Cardiac muscle cell (in vitro differentiated cells and primary cell): Measurements from ENCODE around the gene RXFP4. TPM values are rescaled to one million over a fixed set of nuclear protein-coding genes. Genes with fewer than 3 reads are reported as not detected.

Experiments
- DNase-seq, 2 donors: peaks; one replicate each; pipeline versions ENCODE4 v3.0.0 to v3.0.0-alpha.2; 2010 to 2017; ENCODE audit warnings: low read depth in 1 of 2, low spot score in 1 of 2
- H3K27ac ChIP-seq: fragments of 200-600 bp; sonication (generic); 2 replicates; pipeline ENCODE4 v1.5.1; 2016
- H3K27me3 ChIP-seq: fragments of 200-600 bp; sonication (generic); 2 replicates; pipeline ENCODE4 v1.6.0; 2016; ENCODE audit warnings: control low read depth
- H3K36me3 ChIP-seq: fragments of 200-600 bp; sonication (generic); 2 replicates; pipeline ENCODE4 v1.5.1; 2016; ENCODE audit warnings: control low read depth
- H3K4me1 ChIP-seq: fragments of 200-600 bp; sonication (generic); 2 replicates; pipeline ENCODE4 v1.8.1; 2017; ENCODE audit warnings: low read depth, mild to moderate bottlenecking, mixed run types
- H3K4me3 ChIP-seq: fragments of 200-600 bp; sonication (generic); 2 replicates; pipeline ENCODE4 v1.5.1; 2016; ENCODE audit warnings: mild to moderate bottlenecking
- H3K9me3 ChIP-seq: fragments of 200-600 bp; sonication (generic); 2 replicates; pipeline ENCODE4 v1.5.1; 2017; ENCODE audit warnings: low read depth, mild to moderate bottlenecking, control low read depth
- CTCF ChIP-seq: IDR thresholded peaks from 2 replicates; pipeline ENCODE4 v1.5.1; 2012; ENCODE audit warnings: low read depth, mild to moderate bottlenecking, low read length
- polyA plus RNA-seq: library from polyadenylated mRNA; unstranded; fragments of >200 nt; fragmentation: Nextera tagmentation; extraction: Ambion mirVana; gene quantifications from 2 replicates; pipeline ENCODE4 v1.2.1, GENCODE V29; 2016
- total RNA-seq: library from RNA; depleted of rRNA; stranded (reverse); fragments of >200 nt; gene quantifications from 2 replicates; pipeline ENCODE4 v1.2.3, GENCODE V29; 2016

RXFP4 gene
- total and polyA plus RNA-seq, 2 experiments from 2014 or later, result 0.33 TPM; not detected in 1

GRCh38 chr1:155952505-155952890, 11.1 kb downstream of the RXFP4 start:
- no peak overlapping the region for H3K4me3 ChIP-seq
- H3K9me3 ChIP-seq, result no peaks in the 10 kb centered on the region
- TF ChIP-seq CTCF, result no peak
- H3K4me1 ChIP-seq, result no peaks in the 10 kb centered on the region
- no peaks in the 10 kb centered on the region for H3K27me3 ChIP-seq
- H3K36me3 ChIP-seq, result peaks cover 83% of the 10 kb centered on the region
- no peak for DNase-seq
- H3K27ac ChIP-seq, result no peak overlapping the region

DNA sequence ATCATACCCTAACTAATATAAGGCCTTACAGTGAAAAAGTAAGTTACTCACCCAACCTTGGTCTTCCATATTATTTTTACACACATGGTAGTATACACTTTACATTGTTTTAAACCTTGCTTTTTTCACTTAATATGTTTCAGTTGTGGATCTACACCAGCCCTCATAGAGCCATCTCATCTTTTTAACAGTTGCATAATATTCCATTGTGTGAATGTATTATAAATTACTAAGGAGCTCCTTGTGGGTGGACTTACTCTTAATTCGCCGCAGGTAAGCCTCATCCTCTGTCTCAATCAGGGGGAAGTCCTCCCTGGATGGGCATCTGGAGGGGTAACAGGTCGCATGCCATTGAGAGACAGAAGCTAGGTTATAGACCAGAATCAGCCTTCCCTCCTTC, 13.2 kb downstream of the RXFP4 start:
- Histone ChIP-seq H3K4me3 (no peak overlapping the region), H3K27me3 (no peaks in the 10 kb centered on the region), H3K27ac (no peak overlapping the region), H3K4me1 (no peaks in the 10 kb centered on the region), H3K9me3 (no peaks in the 10 kb centered on the region), H3K36me3 (peaks cover 82% of the 10 kb centered on the region)
- no peak for DNase-seq
- no peak for TF ChIP-seq CTCF

- H3K36me3 ChIP-seq, result peaks cover 75% of the 10 kb centered on the region
- no peak for TF ChIP-seq CTCF
- DNase-seq, result no peak
Observed at GRCh38 chr1:155957411-155957915, 16.0 kb downstream of the RXFP4 start.

GRCh38 chr1:155960081-155960745, 18.8 kb downstream of the RXFP4 start:
- H3K9me3 ChIP-seq, result no peaks in the 10 kb centered on the region
- no peak for TF ChIP-seq CTCF
- H3K27ac ChIP-seq, result peak overlapping the region; percentile 81
- DNase-seq, result no peak
- no peak overlapping the region for H3K4me3 ChIP-seq
- H3K36me3 ChIP-seq, result peaks cover 70% of the 10 kb centered on the region
- H3K27me3 ChIP-seq, result no peaks in the 10 kb centered on the region
- peaks cover 6% of the 10 kb centered on the region for H3K4me1 ChIP-seq

More at GRCh38 chr1:155957411-155957915, 16.0 kb downstream of the RXFP4 start:
- Histone ChIP-seq H3K9me3 (no peaks in the 10 kb centered on the region), H3K27me3 (no peaks in the 10 kb centered on the region), H3K4me1 (peaks cover 6% of the 10 kb centered on the region), H3K27ac (peak overlapping the region; percentile 13), H3K4me3 (no peak overlapping the region)

DNA sequence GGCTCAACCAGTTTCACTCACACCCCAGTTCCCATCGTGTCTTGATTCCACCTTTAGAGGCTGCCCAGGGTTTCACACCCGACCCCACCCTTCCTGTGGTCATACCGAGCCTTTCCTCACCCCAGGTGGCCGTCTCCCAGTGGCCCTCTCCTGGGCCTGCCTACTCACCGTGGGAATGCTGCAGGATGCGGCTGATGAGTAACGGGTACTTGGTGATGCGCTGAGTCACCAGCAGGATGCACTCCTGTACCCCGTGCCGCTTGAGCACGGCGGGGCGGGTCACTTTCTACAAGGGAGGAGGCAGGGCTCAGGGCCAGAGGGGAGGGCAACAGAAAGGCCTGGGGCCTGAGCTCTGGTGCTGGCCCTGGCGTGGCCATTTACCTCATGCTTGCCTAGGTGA, 20.5 kb downstream of the RXFP4 start:
- peaks cover 58% of the 10 kb centered on the region for H3K36me3 ChIP-seq
- H3K27me3 ChIP-seq, result no peaks in the 10 kb centered on the region
- no peak overlapping the region for H3K4me3 ChIP-seq
- TF ChIP-seq CTCF, result peak; percentile 54
- peak in 1 of 2 donors; percentile 91 for DNase-seq
- no peaks in the 10 kb centered on the region for H3K9me3 ChIP-seq
- H3K4me1 ChIP-seq, result peaks cover 12% of the 10 kb centered on the region
- peak overlapping the region; percentile 65 for H3K27ac ChIP-seq
